ENCODE results near the gene PCSK5.

- TF ChIP-seq CTCF (IDR thresholded peaks at IDR 0.05; ENCODE audit: insufficient read depth, low read length, poor library complexity, severe bottlenecking): no peak
- no peak for TF ChIP-seq EZH2phosphoT487 (conservative IDR thresholded peaks at IDR 0.05; ENCODE audit: low read length)
Observed at GRCh38 chr9:76311537-76311936, 421.1 kb downstream of the PCSK5 start.
